DMS 273 treated with DMSO at 0.1 percent for 48 hours (cell line): ENCODE results near the gene IL18RAP.

Source experiments
- DNase-seq: peaks from one replicate; lab custom pipeline; 2025; lab: John Stamatoyannopoulos, UW

The IL18RAP gene

GRCh38 chr2:102422910-102423309 lies at the start of gene IL18RAP:
Gene IL18RAP (plus strand): TSS chr2:102423160. CDS start chr2:102423278, 118 bp downstream.
- DNase-seq, result no peak

- DNase-seq, result no peak
Observed at GRCh38 chr2:102376052-102376591, 46.8 kb upstream of the IL18RAP start.

- no peak for DNase-seq
Observed at GRCh38 chr2:102383722-102384121, 39.2 kb upstream of the IL18RAP start.

GRCh38 chr2:102385522-102385921 lies 37.4 kb upstream of the IL18RAP start:
- DNase-seq, result no peak

GRCh38 chr2:102386004-102386403 lies 37.0 kb upstream of the IL18RAP start:
- DNase-seq, result no peak

GRCh38 chr2:102386867-102387541 lies 36.0 kb upstream of the IL18RAP start:
- DNase-seq, result no peak

- no peak for DNase-seq
Observed at GRCh38 chr2:102387763-102388546, 35.0 kb upstream of the IL18RAP start.

GRCh38 chr2:102391565-102391964 lies 31.4 kb upstream of the IL18RAP start:
- no peak for DNase-seq

- DNase-seq, result no peak
Observed at GRCh38 chr2:102392096-102392495, 30.9 kb upstream of the IL18RAP start.

- DNase-seq, result no peak
Observed at GRCh38 chr2:102392942-102393341, 30.0 kb upstream of the IL18RAP start.

GRCh38 chr2:102396012-102396411 lies 26.9 kb upstream of the IL18RAP start:
- no peak for DNase-seq

- DNase-seq, result no peak
Observed at GRCh38 chr2:102397209-102397608, 25.8 kb upstream of the IL18RAP start.

- DNase-seq, result no peak
Observed at GRCh38 chr2:102399499-102400141, 23.3 kb upstream of the IL18RAP start.

GRCh38 chr2:102401456-102401855 lies 21.5 kb upstream of the IL18RAP start:
- DNase-seq, result no peak

- DNase-seq, result no peak
Observed at GRCh38 chr2:102401865-102402264, 21.1 kb upstream of the IL18RAP start.

- no peak for DNase-seq
Observed at GRCh38 chr2:102410952-102411351, 12.0 kb upstream of the IL18RAP start.

- DNase-seq, result no peak
Observed at GRCh38 chr2:102412199-102412598, 10.8 kb upstream of the IL18RAP start.

- no peak for DNase-seq
Observed at GRCh38 chr2:102417946-102418345, 5.0 kb upstream of the IL18RAP start.

- DNase-seq, result no peak
Observed at GRCh38 chr2:102418421-102418961, 4.5 kb upstream of the IL18RAP start.

GRCh38 chr2:102420290-102420689 lies 2.7 kb upstream of the IL18RAP start:
- DNase-seq, result no peak

GRCh38 chr2:102421890-102422759 lies 835 bp upstream of the IL18RAP start:
- no peak for DNase-seq
